Activated T-helper 17 cell treated with anti-CD3 and anti-CD28 coated beads, Interleukin-2, amount 50 U/mL, for 72 hours (primary cell): ENCODE data around the gene FBXL19. TPM values are rescaled to one million over a fixed set of nuclear protein-coding genes. Genes with fewer than 3 reads are reported as not detected.
A peak's percentile ranks its signal among the peaks of the same experiment; 100 is the strongest.

Source experiments
- ATAC-seq: fragments of 150-1000 bp; cut with Tn5 transposase; replicated peaks from 2 replicates; pipeline ENCODE4 v1.10.0; 2021; ENCODE audit warnings: mild to moderate bottlenecking, moderate library complexity
- H3K27ac Mint-ChIP-seq: one replicate; pipeline ENCODE4 v1.8.0; 2022; ENCODE audit warnings: mixed read lengths
- H3K27me3 Mint-ChIP-seq: one replicate; pipeline ENCODE4 v1.8.0; 2022; ENCODE audit warnings: mixed read lengths
- H3K36me3 Mint-ChIP-seq: one replicate; pipeline ENCODE4 v1.8.0; 2022; ENCODE audit warnings: low read depth, mild to moderate bottlenecking, mixed read lengths
- H3K4me1 Mint-ChIP-seq: one replicate; pipeline ENCODE4 v1.8.0; 2022; ENCODE audit warnings: mixed read lengths
- H3K4me3 Mint-ChIP-seq: one replicate; pipeline ENCODE4 v1.8.0; 2022; ENCODE audit warnings: mild to moderate bottlenecking, mixed read lengths
- H3K9me3 Mint-ChIP-seq: one replicate; pipeline ENCODE4 v1.8.0; 2022; ENCODE audit warnings: mixed read lengths
- total RNA-seq, 2 donors: library from RNA; stranded (reverse); gene quantifications; one replicate each; pipeline ENCODE4 v1.2.3, GENCODE V29; 2022

The FBXL19 gene, protein sequence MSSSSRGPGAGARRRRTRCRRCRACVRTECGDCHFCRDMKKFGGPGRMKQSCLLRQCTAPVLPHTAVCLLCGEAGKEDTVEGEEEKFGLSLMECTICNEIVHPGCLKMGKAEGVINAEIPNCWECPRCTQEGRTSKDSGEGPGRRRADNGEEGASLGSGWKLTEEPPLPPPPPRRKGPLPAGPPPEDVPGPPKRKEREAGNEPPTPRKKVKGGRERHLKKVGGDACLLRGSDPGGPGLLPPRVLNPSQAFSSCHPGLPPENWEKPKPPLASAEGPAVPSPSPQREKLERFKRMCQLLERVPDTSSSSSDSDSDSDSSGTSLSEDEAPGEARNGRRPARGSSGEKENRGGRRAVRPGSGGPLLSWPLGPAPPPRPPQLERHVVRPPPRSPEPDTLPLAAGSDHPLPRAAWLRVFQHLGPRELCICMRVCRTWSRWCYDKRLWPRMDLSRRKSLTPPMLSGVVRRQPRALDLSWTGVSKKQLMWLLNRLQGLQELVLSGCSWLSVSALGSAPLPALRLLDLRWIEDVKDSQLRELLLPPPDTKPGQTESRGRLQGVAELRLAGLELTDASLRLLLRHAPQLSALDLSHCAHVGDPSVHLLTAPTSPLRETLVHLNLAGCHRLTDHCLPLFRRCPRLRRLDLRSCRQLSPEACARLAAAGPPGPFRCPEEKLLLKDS
- total RNA-seq = 10 to 100 TPM; 32.2 to 40.7 TPM

DNA sequence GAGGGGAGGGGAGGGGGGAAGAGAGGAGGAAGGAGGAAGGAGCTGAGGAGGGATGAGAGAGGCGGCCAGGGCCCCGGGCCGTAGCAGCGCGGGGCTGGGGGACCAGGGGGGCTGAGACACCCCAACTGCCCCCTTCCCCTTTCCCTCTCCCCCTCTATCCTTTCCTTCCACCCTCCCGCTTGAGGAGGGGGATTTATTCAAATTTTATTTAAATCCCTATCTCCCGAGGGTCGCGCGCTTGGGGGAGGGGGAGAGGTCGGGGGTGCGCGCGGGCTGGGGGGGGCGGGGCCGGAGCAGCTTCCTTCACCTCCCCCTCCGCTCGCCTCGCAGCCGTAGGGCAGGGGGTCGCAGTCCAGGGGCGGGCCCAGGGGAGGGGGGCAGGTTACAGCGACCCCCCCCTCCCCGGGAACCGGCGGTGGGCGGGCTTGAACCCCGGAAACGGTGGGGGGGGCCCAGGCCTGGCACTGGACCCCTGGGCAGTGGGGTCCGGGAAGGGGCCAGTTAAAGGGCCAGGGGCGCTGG is at the start of gene FBXL19:
TSS of gene FBXL19 (plus strand) at position 19 of the 522 bp plus-strand sequence. CDS start 2,183 bp downstream, outside the sequence.
- Mint-ChIP-seq H3K4me1 (peaks cover 11% of the 10 kb centered on the region), H3K36me3 (peaks cover 16% of the 10 kb centered on the region), H3K4me3 (peak within 1 kb of the TSS; percentile 97), H3K9me3 (no peaks in the 10 kb centered on the region), H3K27ac (peak within 1 kb of the TSS; percentile 99), H3K27me3 (no peaks in the 10 kb centered on the region)
- no peak for ATAC-seq

DNA sequence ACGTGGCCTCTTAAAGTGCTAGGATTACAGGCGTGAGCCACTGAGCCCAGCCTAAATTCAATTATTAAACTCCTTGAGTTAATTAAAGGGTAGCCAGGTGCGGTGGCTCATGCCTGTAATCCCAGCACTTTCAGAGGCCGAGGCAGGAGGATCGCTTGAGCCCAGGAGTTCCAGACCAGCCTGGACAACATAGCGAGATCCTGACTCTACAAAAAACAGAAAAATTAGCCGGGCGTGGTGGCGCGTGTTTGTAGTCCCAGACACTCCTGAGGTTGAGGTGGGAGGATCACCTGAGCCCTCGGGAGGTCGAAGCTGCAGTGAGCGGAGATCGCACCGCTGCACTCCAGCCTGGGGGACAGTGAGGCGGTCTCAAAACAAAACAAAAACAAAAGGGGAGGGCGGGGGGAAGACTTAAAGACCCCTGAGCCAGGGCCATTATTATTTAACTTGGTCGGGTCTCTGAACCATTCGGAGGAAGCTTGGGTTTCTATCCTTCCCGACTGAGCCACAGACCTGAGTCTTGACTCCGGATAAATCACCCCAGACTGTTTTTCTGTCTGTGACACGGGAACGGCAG is 49.0 kb upstream of the FBXL19 start:
- H3K9me3 Mint-ChIP-seq = no peaks in the 10 kb centered on the region
- H3K4me3 Mint-ChIP-seq = peak overlapping the region; percentile 77
- peaks cover 29% of the 10 kb centered on the region for H3K36me3 Mint-ChIP-seq
- no peaks in the 10 kb centered on the region for H3K27me3 Mint-ChIP-seq
- peak overlapping the region; percentile 79 for H3K27ac Mint-ChIP-seq
- peaks cover 21% of the 10 kb centered on the region for H3K4me1 Mint-ChIP-seq
- no peak for ATAC-seq

DNA sequence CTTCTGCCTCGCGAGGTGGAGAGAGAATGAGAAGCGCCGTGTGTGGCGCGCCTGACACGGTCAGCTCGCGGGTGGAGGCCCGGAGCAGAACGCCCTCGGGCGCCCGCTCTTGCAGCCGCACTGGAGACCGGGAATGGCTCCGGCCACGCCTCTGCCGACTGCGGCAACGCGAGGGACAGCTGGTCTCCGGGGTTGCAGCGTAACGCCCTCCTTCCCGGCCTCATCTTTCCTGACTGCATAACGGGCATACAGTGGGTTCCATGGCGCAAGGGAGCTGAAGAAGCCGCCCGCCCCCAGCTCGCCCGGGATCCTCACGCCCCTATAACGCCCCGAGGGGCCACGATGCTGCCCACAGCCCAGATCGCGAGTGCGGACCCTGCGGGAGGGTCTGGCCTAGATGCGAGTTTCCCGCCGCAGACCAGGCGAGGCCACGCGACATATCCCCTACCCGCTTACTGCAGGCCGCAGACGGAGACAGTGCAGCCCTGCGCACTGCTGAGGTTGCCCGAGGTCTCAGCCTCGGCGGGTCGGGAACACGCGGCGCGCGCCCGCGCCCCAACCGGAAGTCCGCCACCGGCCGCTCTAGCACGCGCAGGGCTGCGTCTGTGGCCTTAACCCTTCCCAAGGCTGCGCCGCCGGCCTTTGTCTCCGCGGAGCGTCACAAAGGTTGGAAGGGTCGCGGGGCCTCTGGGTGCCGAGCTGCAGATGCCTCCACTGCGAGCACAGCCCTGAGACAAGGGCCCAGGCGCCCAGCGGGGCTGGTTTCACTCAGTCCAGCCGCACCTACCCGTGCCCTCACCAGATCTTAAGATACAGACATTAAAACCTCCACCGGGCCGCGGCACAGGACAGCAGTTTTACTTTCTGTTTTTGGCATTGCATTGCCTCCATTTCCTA is 48.3 kb upstream of the FBXL19 start:
- Mint-ChIP-seq H3K27me3 (no peaks in the 10 kb centered on the region), H3K4me3 (peak overlapping the region; percentile 77), H3K27ac (peak overlapping the region; percentile 79), H3K4me1 (peaks cover 21% of the 10 kb centered on the region), H3K9me3 (no peaks in the 10 kb centered on the region), H3K36me3 (peaks cover 36% of the 10 kb centered on the region)
- ATAC-seq = peak; percentile 86

DNA sequence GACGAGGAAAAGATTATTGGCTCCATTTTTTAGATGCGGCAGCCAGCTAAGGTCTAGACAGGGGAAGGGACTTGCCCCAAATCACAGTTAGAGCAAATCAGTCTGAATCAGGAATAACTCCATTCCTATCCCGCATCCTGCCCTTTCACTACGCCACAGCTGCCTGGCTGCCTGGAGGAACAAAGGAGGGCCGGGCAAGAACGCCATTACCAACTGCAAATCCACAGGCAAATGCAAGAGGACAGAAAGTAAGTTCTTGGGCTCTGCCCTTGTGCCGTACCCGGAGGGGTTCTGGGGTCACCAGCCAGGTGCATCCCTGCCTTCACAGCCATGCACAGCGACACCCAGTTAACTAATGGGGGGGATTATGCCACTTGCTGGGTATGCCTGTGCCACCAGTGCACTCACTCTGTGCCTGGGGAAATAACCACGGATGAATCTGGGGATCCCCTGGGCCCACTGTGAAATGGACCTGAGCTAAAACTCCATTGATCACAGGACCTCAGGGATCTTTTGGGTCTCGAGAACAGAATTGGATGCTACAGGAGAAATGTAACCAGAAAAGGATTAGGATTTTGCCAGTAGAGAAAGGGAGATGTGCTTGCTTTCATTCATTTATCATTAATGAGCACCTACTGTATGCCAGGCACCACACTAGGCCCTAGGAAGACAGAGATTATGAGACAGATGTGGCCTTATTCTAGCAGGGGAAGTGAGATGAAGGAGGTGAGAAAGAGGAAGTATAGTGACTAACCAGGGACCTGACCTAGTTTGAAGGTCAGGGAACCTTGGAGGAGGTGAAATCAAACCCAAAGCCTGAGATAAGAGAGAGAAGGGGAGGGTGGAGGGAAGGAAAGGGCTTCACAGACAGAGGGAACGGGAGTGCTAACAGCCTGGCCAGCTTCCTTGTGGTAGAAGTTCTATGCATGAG is 47.2 kb upstream of the FBXL19 start:
- Mint-ChIP-seq H3K27ac (peak overlapping the region; percentile 79), H3K36me3 (peaks cover 47% of the 10 kb centered on the region), H3K4me3 (peak overlapping the region; percentile 77), H3K9me3 (no peaks in the 10 kb centered on the region), H3K27me3 (no peaks in the 10 kb centered on the region), H3K4me1 (peaks cover 21% of the 10 kb centered on the region)
- peak; percentile 72 for ATAC-seq

DNA sequence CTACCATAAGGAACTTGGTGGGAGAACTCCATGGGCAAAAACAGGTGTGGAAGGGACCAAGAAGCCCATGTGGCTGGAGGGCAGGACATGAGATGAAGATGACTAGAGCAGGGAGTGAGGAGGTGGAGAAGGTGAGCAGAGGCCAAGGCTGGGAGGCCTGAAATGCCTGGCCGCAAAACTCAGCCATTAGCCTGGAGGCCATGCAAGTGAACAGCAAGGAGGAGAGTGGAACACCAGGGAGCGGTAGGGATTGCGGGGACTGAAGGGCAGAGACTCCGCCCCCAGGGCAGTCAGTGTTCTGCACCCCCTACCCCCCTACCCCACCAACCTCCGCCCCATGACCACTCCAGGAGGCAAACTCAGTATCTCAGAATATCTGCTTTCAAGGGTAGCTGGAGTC is 46.5 kb upstream of the FBXL19 start:
- no peaks in the 10 kb centered on the region for H3K9me3 Mint-ChIP-seq
- H3K36me3 Mint-ChIP-seq = peaks cover 53% of the 10 kb centered on the region
- ATAC-seq = no peak
- peak overlapping the region; percentile 77 for H3K4me3 Mint-ChIP-seq
- no peaks in the 10 kb centered on the region for H3K27me3 Mint-ChIP-seq
- peak overlapping the region; percentile 79 for H3K27ac Mint-ChIP-seq
- H3K4me1 Mint-ChIP-seq = peaks cover 21% of the 10 kb centered on the region

DNA sequence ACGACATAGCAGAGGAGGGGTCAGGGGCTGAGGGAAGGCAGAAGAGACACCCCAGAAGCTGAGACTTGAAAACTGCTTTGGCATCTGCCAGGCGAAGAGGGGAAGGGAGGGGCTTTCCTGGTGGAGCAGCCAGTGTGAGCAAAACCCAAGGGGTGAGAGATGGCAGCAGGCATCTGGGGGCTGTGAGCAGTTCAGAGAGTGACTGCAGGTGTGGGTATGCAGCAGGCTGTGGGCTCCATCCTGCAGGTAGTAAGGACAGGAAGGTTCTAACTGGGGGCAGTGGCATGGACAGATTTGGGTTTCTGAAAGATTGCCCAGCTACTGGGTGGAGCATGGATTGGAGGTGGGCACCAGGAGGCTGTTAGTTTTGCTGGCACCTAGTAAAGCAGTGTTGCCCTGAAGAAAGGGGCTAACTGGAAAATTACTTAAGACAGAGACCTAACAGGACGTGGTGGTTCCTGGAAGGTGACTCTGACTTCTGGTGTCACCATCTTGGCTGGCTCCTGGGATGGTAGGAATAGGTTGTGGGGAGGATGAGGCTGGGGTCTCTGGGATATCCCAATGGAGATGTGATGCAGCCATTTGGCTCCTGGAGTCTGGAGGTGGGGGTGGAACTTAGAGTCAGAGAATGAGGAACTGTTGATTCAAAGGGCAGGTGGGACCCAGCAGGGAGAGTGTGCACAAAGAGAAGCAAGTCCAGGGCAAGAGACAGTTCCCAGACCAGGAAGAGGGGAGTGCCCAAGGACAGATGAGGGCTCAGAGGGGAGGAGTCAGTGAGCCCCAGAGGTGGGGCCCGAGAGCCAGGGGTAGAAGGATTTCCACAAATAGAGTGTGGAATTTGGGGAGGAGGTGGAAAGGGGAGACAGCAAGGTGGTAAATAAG is 40.7 kb upstream of the FBXL19 start:
- Mint-ChIP-seq H3K27me3 (no peaks in the 10 kb centered on the region), H3K36me3 (peaks cover 80% of the 10 kb centered on the region), H3K4me3 (no peak overlapping the region), H3K4me1 (peaks cover 21% of the 10 kb centered on the region), H3K27ac (peak overlapping the region; percentile 73), H3K9me3 (no peaks in the 10 kb centered on the region)
- ATAC-seq = no peak

DNA sequence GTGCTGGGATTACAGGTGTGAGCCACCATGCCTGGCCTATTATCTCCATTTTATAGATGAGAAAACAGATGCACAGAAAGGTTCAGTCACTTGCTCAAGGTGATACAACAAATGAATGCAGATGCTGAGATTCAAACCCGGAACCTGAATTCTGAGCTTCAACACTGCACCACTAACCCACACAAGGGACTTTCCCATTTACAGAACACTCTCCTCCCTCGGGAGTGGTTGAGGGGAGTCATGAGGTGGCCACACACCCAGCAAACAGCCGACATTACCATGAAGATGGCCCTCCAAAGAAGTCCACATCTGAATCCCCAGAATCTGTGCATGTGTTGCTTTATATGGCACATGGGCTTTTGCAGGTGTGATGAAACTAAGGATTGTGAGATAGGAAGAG is 38.6 kb upstream of the FBXL19 start:
- H3K4me3 Mint-ChIP-seq = no peak overlapping the region
- H3K9me3 Mint-ChIP-seq = no peaks in the 10 kb centered on the region

DNA sequence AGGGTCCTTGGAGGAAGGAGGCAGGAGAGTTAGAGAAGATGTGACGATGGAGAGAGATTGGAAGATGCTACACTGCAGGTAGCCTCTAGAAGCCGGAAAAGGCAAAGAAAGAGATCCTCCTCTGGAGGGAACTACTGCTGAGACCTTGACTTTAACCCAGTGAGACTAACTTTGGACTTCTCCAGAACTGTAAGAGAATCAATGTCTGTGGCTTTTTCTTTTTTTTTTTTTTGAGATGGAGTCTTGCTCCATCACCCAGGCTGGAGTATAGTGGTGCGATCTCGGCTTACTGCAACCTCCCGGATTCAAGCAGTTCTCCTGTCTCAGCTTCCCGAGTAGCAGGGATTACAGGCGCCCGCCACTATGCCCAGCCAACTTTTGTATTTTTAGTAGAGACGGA is 38.2 kb upstream of the FBXL19 start:
- Mint-ChIP-seq H3K27ac (peak overlapping the region; percentile 20), H3K4me1 (peaks cover 26% of the 10 kb centered on the region), H3K4me3 (no peak overlapping the region), H3K36me3 (peaks cover 84% of the 10 kb centered on the region), H3K27me3 (no peaks in the 10 kb centered on the region), H3K9me3 (no peaks in the 10 kb centered on the region)
- no peak for ATAC-seq

More for the DNA sequence above, 38.6 kb upstream of the FBXL19 start:
- H3K27me3 Mint-ChIP-seq = no peaks in the 10 kb centered on the region
- H3K4me1 Mint-ChIP-seq = peaks cover 26% of the 10 kb centered on the region
- ATAC-seq = peak; percentile 52
- peaks cover 84% of the 10 kb centered on the region for H3K36me3 Mint-ChIP-seq
- H3K27ac Mint-ChIP-seq = peak overlapping the region; percentile 20

DNA sequence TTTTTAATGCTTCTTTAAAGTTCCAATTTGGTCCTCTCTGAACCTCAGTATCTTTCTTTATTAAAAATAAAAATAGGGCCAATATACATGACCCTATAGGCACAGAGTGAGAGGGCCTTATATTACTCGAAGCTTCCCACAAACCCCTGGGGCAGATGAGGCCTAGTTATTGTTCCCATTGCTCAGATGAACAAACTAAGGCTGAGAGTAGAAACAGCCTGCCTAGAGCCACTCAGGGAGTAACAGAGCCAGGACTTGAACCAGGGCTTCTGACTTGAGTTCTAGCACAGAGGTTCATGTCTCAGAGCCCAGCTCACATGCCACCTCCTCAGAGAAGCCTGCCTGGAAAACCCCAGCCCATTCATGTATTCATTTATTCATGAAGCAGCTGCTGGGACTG is 37.2 kb upstream of the FBXL19 start:
- no peak for ATAC-seq
- Mint-ChIP-seq H3K27me3 (no peaks in the 10 kb centered on the region), H3K9me3 (no peaks in the 10 kb centered on the region), H3K4me3 (no peak overlapping the region), H3K4me1 (peaks cover 26% of the 10 kb centered on the region), H3K27ac (peak overlapping the region; percentile 65), H3K36me3 (peaks cover 84% of the 10 kb centered on the region)

DNA sequence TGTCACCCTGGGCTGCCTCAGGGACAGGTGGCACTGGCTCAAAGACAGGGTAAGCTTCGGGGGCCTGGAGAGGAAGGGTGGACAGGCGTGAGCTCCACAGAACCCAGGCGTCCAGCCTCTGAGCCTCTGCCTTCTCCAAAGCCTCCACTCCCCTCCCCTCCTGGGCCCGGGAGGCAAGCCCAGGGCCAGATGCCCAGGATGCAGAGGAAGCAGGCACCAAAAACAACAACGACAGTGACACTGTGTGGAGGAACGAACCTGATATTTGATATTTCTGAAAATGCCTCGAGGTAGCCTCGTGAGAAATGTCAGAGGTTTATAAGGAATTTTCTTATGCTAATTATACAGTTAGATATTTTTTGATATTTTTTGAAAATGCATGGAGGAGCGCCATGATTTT is 35.4 kb upstream of the FBXL19 start:
- Mint-ChIP-seq H3K9me3 (no peaks in the 10 kb centered on the region), H3K36me3 (peaks cover 81% of the 10 kb centered on the region), H3K4me1 (peaks cover 20% of the 10 kb centered on the region), H3K27ac (no peak overlapping the region), H3K4me3 (no peak overlapping the region), H3K27me3 (no peaks in the 10 kb centered on the region)
- ATAC-seq = no peak

DNA sequence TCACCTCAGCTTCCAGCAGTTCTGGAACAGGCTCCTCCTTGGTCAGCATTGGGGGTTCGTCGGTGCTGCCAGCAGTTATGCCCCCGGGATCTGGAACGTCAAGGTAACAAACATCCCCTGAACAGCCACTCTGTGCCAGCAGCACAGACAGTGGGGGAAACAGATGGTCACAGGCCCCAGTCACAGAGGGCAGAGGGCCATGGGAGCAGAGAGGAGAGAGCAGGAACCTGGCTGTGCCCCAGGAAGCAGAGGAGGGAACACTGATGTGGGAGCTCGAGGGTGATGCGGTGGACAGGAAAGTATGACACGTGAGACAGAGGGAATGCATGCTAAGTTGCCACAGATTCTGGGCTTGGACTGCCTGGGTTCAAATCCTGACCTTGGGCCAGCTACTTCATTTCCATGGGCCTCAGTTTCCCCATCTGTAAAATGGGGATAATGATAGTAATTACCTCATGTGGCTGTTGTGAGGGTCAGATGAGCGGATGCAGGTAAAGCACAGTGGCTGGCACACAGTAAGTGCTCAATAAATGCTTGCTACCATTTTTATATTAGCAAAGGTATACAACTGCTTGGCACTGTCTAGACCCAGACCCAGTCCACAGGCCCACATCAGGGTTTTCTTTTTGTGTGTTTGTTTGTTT is 34.4 kb upstream of the FBXL19 start:
- no peak for ATAC-seq

DNA sequence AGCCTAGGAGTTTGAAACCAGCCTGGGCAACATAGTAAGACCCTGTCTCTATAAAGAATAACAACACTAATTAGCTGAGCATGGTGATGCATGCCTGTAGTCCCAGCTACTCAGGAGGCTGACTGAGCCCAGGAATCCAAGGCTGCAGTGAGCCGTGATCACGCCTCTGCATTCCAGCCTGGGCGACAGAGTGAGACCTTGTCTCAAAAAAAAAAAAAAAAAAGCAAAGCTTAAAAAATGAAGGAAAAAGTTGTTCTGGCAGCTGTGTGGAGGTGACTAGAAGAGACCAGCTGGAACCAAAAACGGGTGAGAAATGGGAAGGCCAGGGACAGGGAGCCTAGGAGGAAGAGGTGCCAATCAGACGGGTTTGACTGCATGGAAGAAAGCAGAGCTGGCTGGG is 33.7 kb upstream of the FBXL19 start:
- no peak overlapping the region for H3K27ac Mint-ChIP-seq
- ATAC-seq = no peak
- no peaks in the 10 kb centered on the region for H3K9me3 Mint-ChIP-seq
- no peak overlapping the region for H3K4me3 Mint-ChIP-seq
- H3K27me3 Mint-ChIP-seq = no peaks in the 10 kb centered on the region
- H3K4me1 Mint-ChIP-seq = peaks cover 22% of the 10 kb centered on the region
- H3K36me3 Mint-ChIP-seq = peaks cover 79% of the 10 kb centered on the region

More for the DNA sequence above, 34.4 kb upstream of the FBXL19 start:
- peak overlapping the region; percentile 69 for H3K27ac Mint-ChIP-seq
- no peak overlapping the region for H3K4me3 Mint-ChIP-seq
- H3K9me3 Mint-ChIP-seq = no peaks in the 10 kb centered on the region
- H3K36me3 Mint-ChIP-seq = peaks cover 82% of the 10 kb centered on the region
- no peaks in the 10 kb centered on the region for H3K27me3 Mint-ChIP-seq
- H3K4me1 Mint-ChIP-seq = peaks cover 21% of the 10 kb centered on the region
